GM19468 (cell line): ENCODE measurements around the gene BSPRY.
"Not testable (repeated sequence)": the region's sequence is repeated elsewhere in the genome, so short reads cannot be mapped to it uniquely, and the experiment has no call there.

Experiments used
- ATAC-seq: cut with Tn5 transposase; IDR thresholded peaks from one replicate; pipeline ENCODE4 v1.9.1; 2021; ENCODE audit warnings: mild to moderate bottlenecking, moderate library complexity, moderate number of reproducible peaks; ENCODE audit not compliant: unreplicated experiment; ENCODE audit errors: extremely low read depth

The BSPRY gene

DNA sequence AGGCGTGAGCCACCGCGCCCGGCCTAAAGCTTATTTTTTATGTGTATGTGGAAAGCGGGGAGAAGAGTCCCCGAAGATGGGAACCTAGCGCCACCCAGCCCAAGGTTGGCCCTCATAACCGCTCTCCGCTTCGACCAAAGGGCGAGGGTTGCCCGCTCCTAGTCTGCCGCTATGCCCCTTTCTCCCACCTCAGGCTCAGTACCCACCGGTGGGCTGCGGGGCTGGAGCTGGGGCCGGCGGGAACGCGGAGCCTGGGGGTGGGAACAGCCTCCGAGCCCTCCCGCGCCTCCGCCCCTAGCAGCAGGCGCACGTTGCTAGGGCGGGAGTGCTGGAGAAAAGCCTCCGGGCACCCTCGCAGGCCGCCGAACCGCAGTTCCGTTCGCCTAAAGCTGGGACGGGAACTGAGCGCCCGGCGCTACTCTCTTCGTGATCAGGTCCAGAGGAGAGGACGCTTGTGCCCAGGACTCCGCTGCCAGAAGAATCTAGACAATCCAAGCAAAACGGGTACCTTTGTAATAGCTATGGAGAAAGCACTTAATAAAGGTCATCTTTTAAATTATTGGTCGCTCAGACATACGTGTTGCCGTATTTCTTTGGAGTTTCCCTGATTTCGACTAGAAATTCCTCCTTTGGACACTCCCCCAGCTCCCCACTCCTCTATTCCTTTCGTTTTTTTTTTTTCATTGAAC, 9.2 kb upstream of the BSPRY start, which contains the start of gene WDR31:
TSS of gene WDR31 (minus strand) at position 265 of the 689 bp plus-strand sequence. CDS start 8,253 bp downstream, outside the sequence.
- ATAC-seq: peak; percentile 87

DNA sequence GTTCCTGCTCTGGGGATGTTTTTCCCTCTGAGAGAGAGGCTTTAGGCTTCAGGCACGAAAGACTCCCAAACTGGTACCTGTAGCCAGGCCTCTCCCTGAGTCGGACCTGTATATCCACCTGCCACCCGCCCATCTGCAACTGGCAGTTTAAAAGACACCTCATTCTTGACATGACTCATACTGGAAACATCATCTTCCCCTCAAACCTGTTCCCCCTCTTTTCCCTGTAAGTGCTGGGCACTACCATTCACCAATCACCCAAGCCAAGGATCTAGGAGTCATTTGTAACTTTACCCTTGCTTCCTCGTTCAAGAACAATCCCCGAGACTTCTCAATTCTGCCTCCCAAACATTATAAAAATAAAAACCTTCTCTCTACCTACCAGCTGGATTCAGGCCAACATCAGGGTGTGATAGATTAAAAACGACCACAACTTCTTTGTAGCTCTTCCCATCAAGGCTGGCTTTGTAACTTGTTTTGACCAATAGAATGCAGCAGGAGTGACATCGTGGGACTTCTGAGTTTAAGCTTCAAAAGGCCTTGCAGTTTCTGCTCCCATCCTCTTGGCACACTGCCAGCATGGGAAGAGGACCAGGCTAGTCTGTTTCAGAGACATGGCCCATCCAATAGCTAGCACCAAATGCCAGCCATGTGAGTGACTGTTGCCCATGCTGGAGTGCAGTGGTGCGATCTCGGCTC, 7.5 kb upstream of the BSPRY start:
- ATAC-seq: no peak

DNA sequence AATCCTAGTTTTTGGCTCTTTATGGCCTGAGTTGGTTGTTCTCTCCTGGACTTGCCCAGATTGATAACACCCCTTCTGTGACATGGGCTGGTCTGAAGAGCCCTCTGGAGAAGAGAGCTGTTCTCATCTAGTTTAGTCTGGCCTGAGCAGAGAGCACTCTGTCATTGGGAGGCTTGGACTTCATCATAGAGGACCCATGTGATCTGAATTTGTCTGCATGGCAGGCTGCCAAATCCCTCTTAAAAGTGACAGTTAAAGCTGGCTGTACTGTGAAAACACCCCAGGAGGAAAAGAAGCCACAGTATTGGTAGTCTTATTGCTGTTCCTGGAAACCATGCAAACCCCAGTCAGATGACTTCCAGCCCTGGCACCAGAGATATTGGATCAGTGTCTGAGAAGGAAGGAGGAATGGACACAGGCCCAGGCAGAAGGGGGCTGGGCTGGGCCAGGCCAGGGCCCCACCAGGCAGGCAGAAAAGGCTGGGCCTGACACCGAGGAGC, 5.6 kb upstream of the BSPRY start:
- ATAC-seq: no peak

DNA sequence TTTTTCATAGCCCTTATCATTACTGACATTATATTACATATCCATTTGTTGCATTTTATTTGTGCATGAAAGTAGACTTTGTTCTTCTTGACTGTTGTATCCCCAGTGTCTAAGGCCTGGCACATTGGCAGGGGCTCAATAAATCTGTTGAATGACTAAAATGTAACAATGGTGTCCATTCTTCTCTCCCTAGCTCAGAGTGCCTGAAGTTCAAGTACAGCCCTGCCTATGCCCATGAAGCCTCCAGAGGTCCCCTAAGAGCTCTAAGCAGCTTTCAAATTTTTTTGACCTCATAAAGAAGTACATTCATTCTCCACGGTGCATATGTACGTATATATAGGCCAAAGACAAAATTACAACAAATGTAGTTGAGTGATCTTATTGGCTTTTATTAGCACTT, 4.2 kb upstream of the BSPRY start:
- ATAC-seq: no peak

DNA sequence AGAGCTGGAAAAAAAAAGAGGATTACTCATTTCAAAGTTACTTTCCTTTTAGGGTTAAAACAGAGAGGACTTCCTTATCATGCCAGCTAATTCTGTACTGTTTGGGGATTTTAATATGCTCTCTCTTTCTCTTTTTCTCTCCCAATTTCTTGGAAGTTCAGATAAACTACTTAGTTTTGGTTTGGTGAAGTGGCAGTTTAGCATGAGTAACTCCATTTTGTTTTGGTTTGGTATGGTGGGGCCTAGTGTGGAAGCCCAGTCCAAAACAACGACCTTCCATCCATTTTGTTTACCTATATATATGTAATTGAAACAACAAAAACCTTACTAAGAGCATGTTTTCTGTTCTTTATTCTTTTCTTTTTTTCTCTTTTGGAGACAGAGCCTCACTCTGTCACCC, 3.7 kb upstream of the BSPRY start:
- ATAC-seq: no peak

DNA sequence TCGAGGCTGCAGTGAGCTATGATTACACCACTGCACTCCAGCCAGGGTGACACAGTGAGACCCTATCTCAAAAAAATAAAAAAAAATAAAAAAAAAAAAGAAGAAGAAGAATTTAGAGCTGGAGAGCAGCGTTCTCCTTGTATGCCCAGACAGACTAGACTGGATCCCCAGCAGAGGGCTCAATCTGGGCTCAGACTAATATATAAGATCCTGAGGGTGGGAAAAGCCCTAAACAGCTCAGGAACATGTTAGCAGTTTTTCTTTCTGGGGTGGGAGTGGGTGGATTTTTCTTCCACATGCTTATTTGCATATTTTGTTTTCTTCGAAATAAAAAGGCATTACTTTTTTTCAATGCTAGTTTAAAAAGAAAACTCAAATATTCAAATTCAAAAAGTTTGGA, 904 bp upstream of the BSPRY start:
- no peak for ATAC-seq

DNA sequence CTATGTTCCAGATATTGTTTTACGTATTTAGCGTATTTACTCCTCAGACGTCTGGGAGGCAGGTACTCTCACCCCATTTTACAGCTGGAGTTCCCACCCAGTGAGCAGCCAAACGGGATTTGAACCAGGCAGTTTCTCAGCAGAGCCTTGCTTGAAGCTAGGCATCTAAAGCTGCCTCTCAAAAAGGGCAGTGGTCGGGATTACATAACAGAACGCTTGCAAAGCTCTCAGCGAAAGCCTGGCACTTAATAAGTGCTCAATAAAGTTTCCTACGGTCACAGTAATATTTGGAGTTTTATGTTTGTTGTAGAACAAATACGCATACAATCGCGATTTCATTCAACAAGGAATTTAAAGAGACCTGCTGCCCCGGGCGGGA, 286 bp upstream of the BSPRY start:
- no peak for ATAC-seq

DNA sequence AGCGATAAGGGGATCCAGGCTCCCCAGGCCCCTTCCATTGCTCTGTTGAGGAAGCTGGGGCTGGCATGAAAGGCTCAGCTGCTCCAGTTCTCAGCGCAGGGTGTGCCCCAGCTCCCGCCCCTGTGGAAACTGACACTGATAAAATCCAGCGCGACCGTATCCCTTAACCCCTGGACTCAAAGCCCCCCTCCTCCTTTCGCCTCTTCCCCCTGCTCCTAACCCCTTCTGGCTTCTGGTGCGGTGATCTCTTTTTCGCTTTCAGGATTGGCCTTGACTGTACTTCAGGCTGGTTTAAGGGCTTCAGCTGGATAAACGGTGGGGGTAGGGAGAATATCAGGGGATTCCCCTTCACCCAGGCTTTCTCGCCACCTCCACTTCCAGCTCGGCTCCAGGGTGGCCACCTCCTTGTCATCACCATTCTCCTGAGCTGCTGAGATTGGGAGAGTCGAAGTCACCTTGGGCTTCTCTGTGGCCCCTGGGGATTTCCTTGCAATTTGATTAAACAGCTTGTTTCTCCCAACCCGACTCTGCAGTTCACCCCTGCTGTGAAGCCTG, 843 bp downstream of the BSPRY start:
- ATAC-seq: no peak

DNA sequence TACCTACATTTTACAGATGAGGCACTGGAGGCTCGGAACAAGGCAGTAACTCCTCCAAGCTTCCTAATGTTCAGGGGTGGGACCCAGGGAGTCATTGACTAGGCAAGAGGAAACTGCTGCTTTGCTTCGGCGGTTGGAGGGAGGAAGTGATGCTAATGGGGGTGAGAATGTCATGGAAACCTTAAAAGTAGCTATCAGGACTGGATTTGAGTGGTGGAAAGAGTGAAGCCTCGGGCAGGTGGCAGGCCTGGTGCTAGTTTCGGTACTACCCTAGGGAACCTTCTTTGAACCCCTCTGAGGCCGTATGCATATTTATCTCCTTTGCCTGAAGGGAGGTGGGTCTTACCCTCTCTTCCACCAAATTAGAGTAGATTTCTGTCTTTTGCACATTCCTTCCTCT, 1.6 kb downstream of the BSPRY start:
- no peak for ATAC-seq

DNA sequence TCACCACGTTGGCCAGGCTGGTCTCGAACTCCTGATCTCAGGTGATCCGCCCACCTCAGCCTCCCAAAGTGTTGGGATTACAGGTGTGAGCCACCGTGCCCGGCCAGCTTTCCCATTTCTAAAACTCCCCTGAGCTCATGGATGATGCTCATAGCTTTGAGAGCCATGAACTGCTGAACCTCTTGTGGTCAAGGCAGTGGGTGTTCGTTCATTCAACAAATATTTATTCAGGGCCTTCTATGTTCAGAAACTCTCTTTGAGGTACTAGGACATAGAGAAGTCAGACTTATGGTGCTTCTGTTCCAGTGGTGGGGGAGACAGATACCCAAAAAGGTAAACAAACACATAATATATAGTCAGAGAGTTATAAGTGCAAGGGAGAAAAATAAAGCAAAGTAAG, 2.7 kb downstream of the BSPRY start:
- ATAC-seq: no peak

DNA sequence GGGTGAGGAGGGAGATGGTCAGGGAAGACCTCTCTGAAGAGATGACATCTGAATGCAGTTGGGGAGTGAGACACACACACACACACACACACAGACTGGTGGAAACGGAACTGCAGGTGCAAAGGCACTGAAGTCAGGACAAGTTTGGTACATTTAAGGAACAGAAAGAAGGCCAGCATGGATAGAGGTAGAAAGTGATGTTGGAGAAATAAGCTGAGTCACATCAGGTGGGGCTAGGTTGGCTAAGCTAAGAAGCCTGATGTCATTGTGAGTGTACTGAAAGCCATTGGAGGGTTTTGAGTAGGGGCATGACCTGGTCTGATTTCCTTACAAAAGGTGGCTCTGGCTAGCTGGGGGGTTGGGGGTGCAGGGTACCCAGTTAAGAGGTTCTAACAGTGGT, 3.1 kb downstream of the BSPRY start:
- no peak for ATAC-seq

DNA sequence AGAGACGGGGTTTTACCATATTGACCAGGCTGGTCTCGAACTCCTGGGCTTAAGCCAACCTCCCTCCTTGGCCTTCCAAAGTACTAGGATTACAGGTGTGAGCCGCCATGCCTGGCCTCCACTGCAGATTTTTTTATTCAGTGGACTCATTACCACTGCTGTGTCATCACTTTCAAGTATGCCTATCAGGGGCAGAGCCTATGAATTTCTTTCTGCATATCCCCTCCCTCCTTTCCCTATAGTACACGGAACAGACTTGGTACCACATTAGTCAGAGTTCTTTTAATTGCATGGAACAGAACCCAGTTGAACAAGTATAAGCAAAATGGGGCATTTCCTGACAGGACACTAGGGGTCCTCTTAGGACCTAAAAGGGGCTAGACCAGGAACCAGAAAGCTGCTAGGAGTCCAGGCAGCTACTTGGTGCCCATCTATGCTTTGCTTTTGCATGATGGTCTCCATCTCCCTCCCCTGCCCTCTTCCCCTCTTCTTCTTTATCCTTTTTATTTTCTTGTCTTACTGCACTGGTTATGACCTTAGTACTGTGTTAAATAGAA, 5.8 kb downstream of the BSPRY start:
- no peak for ATAC-seq

DNA sequence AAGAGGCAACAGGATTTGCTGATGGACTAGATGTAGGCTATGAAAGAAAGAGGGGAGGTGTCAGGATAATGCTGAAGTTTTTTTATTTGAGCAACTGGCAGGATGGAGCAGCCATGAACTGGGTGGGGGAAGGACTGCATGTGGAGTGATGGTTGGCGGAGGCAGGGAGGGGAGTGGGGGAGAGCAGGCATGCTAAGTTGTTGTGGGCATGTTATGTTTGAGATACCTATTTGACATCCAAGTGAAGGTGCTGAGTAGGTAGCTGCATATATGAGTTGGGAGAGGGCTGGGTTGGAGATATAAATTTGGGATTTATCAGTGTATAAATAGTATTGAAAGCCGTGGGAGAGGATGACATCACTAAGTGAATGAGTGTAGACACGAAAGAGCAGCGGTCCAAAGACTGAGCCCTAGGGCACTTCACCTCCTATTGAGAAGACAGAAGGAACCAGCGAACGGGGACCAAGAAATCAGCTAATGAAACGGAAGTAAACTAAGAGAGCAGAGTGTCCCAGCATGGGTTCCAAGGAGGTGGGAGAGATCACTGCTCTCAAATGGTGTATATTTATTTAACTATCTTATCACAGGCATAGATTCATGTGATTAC, 7.4 kb downstream of the BSPRY start:
- no peak for ATAC-seq

DNA sequence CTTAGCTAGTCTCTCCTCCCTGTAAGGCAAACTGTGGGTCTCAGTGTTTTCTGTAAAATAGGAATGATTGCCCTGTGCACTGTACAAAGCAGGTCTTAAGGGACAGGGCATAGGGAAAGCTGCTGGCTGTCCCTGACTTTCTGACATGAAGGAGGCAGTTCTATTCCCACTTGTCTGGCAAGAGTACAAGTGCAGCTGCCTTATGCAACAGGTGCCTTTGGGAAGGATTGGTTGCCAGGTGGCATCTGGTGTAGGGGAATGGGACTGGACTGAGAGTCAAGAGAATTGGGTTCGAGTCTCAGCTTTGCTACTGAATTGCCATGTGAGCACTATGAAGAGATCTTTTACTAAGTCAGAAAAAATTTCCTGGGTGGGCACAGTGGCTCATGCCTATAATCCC, 10.0 kb downstream of the BSPRY start:
- ATAC-seq: no peak

DNA sequence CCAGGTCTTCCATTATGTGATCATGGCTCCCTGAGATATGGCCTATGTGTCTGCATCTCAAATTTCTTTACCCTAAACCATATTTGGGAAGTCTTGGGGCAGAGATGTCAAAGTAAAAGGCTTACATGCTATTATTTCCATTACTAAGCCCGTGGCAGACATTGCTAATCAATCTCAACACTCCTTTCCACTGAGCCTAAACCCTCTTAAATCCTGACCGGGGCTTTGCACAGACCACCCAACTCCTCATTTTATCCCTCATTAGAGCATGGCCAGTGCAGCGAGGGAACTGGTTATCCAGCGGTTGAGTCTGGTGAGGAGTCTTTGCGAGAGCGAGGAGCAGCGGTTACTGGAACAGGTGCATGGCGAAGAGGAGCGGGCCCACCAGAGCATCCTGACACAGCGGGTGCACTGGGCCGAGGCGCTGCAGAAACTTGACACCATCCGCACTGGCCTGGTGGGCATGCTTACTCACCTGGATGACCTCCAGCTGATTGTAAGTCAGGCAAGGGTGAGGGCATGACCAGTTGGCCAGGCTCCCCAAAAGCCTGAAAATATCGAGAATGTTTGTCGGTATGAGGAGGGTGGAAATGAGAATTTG, 11.0 kb downstream of the BSPRY start:
- no peak for ATAC-seq

DNA sequence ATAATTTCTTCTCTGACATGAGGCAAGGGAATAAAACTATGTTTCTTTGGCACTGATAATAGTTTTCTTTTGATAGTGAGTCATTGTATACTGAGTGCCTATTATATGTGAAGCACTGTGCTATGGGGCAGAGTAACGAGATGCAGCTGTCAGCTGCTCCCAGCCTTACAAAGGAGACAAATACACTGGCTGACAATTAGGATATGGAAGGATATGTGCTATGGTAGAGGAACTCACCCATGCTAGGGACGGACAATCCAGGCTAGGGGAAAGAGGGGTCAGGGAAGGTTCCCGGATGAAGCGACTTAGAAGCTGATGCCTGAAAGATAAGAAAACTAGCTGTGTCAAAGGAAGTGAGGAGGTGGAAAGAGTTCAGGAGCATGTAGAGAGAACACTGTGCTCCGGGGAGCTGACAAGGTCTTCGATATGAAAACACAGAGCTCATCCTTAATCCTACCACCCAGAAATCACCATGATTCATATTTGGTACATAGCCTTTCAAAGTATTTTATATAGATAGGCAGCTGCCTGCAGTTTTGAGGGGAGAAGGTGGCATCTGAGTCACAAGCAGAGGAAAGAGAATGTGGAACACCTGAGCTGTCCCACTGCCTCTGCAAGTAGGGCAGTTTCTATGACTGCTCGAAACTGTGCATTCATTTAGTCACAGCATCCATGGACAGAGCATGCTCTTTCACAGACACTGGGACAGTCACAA, 12.1 kb downstream of the BSPRY start:
- no peak for ATAC-seq

DNA sequence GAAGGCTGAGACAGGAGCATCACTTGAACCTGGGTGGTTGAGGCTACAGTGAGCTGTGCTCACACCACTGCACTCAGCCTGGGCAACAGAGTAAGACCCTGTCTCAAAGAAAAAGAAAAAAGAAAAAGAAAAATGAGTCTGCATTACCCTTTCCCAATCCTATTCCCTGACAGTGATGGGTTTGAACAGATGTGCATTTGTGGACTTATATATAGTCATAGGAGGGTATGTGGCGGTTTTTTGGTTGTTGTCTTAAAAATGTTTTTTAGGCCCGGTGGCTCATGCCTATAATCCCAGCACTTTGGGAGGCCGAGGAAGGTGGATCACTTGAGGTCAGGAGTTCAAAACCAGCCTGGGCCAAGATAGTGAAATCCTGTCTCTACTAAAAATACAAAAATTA, 14.0 kb downstream of the BSPRY start:
- no peak for ATAC-seq

DNA sequence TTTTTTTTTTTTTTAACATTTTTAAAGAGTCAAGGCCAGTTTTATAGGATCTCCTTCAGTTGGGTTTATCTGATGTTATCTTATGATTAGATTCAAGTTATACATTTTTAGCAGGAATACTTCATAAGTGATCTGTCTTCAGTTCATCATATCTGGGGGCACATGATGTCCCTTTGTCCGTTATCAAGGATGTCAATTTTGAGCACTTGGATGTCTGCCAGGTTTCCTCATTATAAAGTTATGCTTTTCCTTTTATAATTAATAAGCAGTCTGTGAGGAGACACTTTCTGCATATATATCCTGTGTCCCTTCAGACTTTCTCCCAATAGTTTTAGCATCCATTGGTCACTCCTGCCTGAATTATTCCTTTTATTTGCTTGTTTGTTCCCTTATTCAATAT, 15.6 kb downstream of the BSPRY start:
- no peak for ATAC-seq

DNA sequence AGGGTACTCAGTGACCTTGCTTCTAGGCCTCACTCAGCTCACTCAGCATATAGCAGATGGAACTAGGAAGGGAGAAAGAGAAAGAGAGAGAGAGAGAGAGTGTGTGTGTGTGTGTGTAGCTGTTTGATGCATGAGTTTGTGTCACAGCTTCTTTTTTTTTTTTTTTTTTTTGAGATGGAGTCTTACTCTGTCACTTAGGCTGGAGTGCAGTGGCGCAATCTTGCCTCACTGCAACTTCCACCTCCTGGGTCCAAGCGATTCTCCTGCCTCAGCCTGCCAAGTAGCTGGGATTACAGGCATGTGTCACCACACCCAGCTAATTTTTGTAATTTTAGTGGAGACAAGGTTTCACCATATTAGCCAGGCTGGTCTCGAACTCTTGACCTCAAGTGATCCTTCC, 16.3 kb downstream of the BSPRY start:
- ATAC-seq: not testable (repeated sequence)
